CD4-positive, alpha-beta T cell treated with Interferon gamma for 1 hour (primary cell): ENCODE results near the gene CRTC1.
"Not testable (repeated sequence)": the region's sequence is repeated elsewhere in the genome, so short reads cannot be mapped to it uniquely, and the experiment has no call there.

ENCODE experiments used
- DNase-seq: peaks from one replicate; pipeline ENCODE4 v3.0.0-alpha.2; 2020

The CRTC1 gene

GRCh38 chr19:18731562-18732008 lies 48.1 kb downstream of the CRTC1 start:
- no peak for DNase-seq

GRCh38 chr19:18733196-18733647 lies 49.7 kb downstream of the CRTC1 start:
- DNase-seq, result no peak

- not testable (repeated sequence) for DNase-seq
These were observed 50.4 kb downstream of the CRTC1 start for GRCh38 chr19:18733762-18734332.

- no peak for DNase-seq
These were observed 51.8 kb downstream of the CRTC1 start for GRCh38 chr19:18735324-18735723.

- DNase-seq, result no peak
These were observed 52.3 kb downstream of the CRTC1 start for GRCh38 chr19:18735752-18736151.

- DNase-seq, result no peak
These were observed 53.2 kb downstream of the CRTC1 start for GRCh38 chr19:18736415-18737336.

- DNase-seq, result no peak
These were observed 54.0 kb downstream of the CRTC1 start for GRCh38 chr19:18737337-18737953.

- no peak for DNase-seq
These were observed 54.5 kb downstream of the CRTC1 start for GRCh38 chr19:18737954-18738351.

GRCh38 chr19:18738961-18739690 lies 55.6 kb downstream of the CRTC1 start:
- DNase-seq, result no peak

GRCh38 chr19:18741124-18742121 lies 57.9 kb downstream of the CRTC1 start:
- no peak for DNase-seq

- no peak for DNase-seq
These were observed 58.8 kb downstream of the CRTC1 start for GRCh38 chr19:18742324-18742723.

GRCh38 chr19:18742838-18743783 lies 59.6 kb downstream of the CRTC1 start:
- DNase-seq, result no peak

GRCh38 chr19:18743784-18744418 lies 60.4 kb downstream of the CRTC1 start:
- DNase-seq, result no peak

GRCh38 chr19:18745012-18745735 lies 61.7 kb downstream of the CRTC1 start:
- DNase-seq, result no peak

- DNase-seq, result no peak
These were observed 62.5 kb downstream of the CRTC1 start for GRCh38 chr19:18745931-18746330.

GRCh38 chr19:18746401-18747325 lies 63.2 kb downstream of the CRTC1 start:
- no peak for DNase-seq

- DNase-seq, result no peak
These were observed 66.1 kb downstream of the CRTC1 start for GRCh38 chr19:18749362-18750231.
